Heart right ventricle (tissue), 16 donors: Measurements from ENCODE around the gene AUTS2. TPM values are rescaled to one million over a fixed set of nuclear protein-coding genes. Genes with fewer than 3 reads are reported as not detected.

Experiments
- ATAC-seq, 8 donors: fragments of 200-7000 bp; cut with Tn5 transposase; one replicate each; pipeline ENCODE4 v1.9.1; 2020; ENCODE audit warnings: mild to moderate bottlenecking in 8 of 8, moderate library complexity in 8 of 8, moderate number of reproducible peaks in 1 of 8
- DNase-seq, 2 donors: peaks; one replicate each; pipeline ENCODE4 v3.0.0-alpha.2; 2020
- H3K27ac ChIP-seq, 10 donors: fragments of 200-600 bp; sonication (generic) in 2 of 10; one replicate each; pipeline versions ENCODE4 v1.5.0 to v1.8.0; 2020 to 2022; ENCODE audit warnings: mild to moderate bottlenecking in 3 of 10
- H3K27me3 ChIP-seq, 7 donors: fragments of 200-600 bp; one replicate each; pipeline ENCODE4 v1.8.0; 2021 to 2022; ENCODE audit warnings: mild to moderate bottlenecking in 2 of 7
- H3K36me3 ChIP-seq, 9 donors: fragments of 200-600 bp; sonication (generic) in 1 of 9; one replicate each; pipeline versions ENCODE4 v1.5.0 to v1.8.0; 2020 to 2022; ENCODE audit warnings: mild to moderate bottlenecking in 2 of 9
- H3K4me1 ChIP-seq, 9 donors: fragments of 200-600 bp; sonication (generic) in 1 of 9; one replicate each; pipeline versions ENCODE4 v1.5.0 to v1.8.0; 2020 to 2022; ENCODE audit warnings: mild to moderate bottlenecking in 4 of 9
- H3K4me3 ChIP-seq, 10 donors: fragments of 200-600 bp; sonication (generic) in 2 of 10; one replicate each; pipeline versions ENCODE4 v1.5.0 to v1.8.0; 2020 to 2022; ENCODE audit warnings: mild to moderate bottlenecking in 7 of 10, moderate library complexity in 2 of 10
- H3K9me3 ChIP-seq, 11 donors: fragments of 200-600 bp in 10 of 11; sonication (generic) in 2 of 11; one replicate each; pipeline versions ENCODE4 v1.5.0 to v1.8.0; 2013 to 2022; ENCODE audit warnings: mild to moderate bottlenecking in 2 of 11, control low read depth in 1 of 11, moderate library complexity in 1 of 11
- WGBS, 2 donors: extraction: QIAGEN DNeasy Blood & Tissue Kit; methylation state at CpG; one replicate each; pipeline ENCODE4 v1.1.7; 2013; ENCODE audit warnings: inconsistent platforms in 1 of 2; 5-methylcytosine and 5-hydroxymethylcytosine counted together
- intact Hi-C, 10 donors: fragments of 100-400 bp; cut with DNase I; formaldehyde crosslinking; loops; one replicate each; pipeline versions ENCODE4 v1.11.1 to v1.14.2; 2022
- polyA plus RNA-seq, 2 donors: library from polyadenylated mRNA; stranded (reverse); fragments of 200-250 nt; gene quantifications; one replicate each; pipeline ENCODE4 v1.2.3, GENCODE V29; 2013
- total RNA-seq, 10 donors: library from RNA; stranded (reverse); fragmentation: NEBNext Ultra II Directional in 3 of 10; extraction: Animal tissue kit (Norgen Biotek cat#: 25700) in 3 of 10; gene quantifications; one replicate each; pipeline versions ENCODE4 v1.2.1 to v1.2.4, GENCODE V29; 2021 to 2023
- TF ChIP-seq, protein P1 (sequence below), 9 donors: fragments of 200-600 bp; sonication (generic) in 2 of 9; IDR thresholded peaks; one replicate each; pipeline versions ENCODE4 v1.5.0 to v1.8.0; 2021 to 2022; ENCODE audit warnings: antibody characterized with exemption in 9 of 9, mild to moderate bottlenecking in 5 of 9, moderate library complexity in 1 of 9
- donor health status: Arrhythmogenic right ventricular cardiomyopathy.
- donor health status: ischemic (EF 13 %, LVEDD 7.1; RV severe dilation, severe dysfunction).
- donor health status: healthy with polysubstance abuse.
- donor health status: DM: no; HTN: yes; CAD: no.
- donor health status: DM: no; HTN: no; CAD: no.
- donor health status: ischemic (EF 25% LVEDD 6.9; RV normal size, moderate dysfunction).
- donor health status: ischemic (EF 25% LVEDD 5.7; RV mildly dilated, moderate dysfunction).
- donor health status: healthy.
- donor health status: DM: yes; HTN: yes; CAD: no.
- donor health status: Ischemic cardiomyopathy.
- donor health status: ischemic (EF 35%, LVEDD 5.7; RV mildly dilated, moderate dysfunction).
- donor health status: nonischemic (EF 11% LVEDD 7.7; RV severe dilation, severe dysfunction).
- donor health status: DM: yes; HTN: yes; CAD: no.
- donor health status: PGD.
- donor health status: ischemic (EF 29% LVEDD 5.4; RV normal size, mild dysfunction).
- donor health status: nonischemic (EF 23%, LVEDD 6.1; RV moderate dilation, normal function).

Gene AUTS2
- total and polyA plus RNA-seq, 12 donors, result 1.6 to 11.2 (median 7.3) TPM

DNA sequence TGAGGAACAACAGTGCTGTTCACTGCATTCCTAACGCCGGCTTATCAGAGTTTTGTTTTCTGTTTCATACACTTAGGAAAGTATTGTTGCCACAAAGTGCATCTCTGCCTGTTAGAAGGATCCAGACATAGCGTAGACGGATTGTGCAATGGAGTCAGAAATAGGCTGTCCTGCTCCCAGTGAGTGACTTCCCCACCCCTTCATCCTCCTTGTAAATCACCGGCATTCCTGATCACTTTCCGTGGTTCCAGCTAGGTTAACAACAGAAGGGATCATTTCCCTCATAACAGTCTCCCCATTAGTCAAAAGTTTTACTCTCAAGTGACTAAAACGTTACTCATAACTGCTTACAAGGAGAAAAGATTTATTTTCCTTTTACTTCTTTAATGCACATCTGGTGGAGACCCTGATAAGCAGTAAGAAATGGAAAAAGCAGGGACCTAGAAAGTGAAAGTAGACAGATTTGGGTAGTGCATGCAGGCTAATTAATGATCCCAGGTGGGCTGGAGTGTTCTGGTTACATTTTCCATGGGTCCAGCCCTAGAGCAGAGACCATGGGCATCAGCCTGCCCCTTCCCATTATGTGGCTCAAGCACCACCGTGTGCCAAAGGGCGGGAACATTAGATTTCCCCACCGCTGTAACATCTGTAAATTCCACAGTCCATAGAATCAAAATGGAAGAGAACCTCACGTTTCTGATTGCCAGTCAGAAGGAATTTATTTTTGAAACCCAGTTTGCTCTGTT, 1138.6 kb downstream of the AUTS2 start:
- Histone ChIP-seq H3K27me3 (no peaks in the 10 kb centered on the region), H3K9me3 (no peaks in the 10 kb centered on the region), H3K4me3 (peak overlapping the region in 8 of 10 donors; percentile 18 to 45 (median 32)), H3K27ac (peak overlapping the region in 3 of 10 donors; percentile 34 to 40 (median 38)), H3K36me3 (no peaks in the 10 kb centered on the region), H3K4me1 (peaks cover 0 to 53% (median 28%) of the 10 kb centered on the region in 9 donors)
- ATAC-seq (peak in 6 of 8 donors; percentile 35 to 77 (median 58)), DNase-seq (no peak)
- intact Hi-C loops, result no loop called here
- 31 to 45% methylated on average over 11 of the region's 11 CpGs for WGBS, 2 donors
- TF ChIP-seq, protein P1, sequence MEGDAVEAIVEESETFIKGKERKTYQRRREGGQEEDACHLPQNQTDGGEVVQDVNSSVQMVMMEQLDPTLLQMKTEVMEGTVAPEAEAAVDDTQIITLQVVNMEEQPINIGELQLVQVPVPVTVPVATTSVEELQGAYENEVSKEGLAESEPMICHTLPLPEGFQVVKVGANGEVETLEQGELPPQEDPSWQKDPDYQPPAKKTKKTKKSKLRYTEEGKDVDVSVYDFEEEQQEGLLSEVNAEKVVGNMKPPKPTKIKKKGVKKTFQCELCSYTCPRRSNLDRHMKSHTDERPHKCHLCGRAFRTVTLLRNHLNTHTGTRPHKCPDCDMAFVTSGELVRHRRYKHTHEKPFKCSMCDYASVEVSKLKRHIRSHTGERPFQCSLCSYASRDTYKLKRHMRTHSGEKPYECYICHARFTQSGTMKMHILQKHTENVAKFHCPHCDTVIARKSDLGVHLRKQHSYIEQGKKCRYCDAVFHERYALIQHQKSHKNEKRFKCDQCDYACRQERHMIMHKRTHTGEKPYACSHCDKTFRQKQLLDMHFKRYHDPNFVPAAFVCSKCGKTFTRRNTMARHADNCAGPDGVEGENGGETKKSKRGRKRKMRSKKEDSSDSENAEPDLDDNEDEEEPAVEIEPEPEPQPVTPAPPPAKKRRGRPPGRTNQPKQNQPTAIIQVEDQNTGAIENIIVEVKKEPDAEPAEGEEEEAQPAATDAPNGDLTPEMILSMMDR (IDR thresholded peaks at IDR 0.05), result no peak

DNA sequence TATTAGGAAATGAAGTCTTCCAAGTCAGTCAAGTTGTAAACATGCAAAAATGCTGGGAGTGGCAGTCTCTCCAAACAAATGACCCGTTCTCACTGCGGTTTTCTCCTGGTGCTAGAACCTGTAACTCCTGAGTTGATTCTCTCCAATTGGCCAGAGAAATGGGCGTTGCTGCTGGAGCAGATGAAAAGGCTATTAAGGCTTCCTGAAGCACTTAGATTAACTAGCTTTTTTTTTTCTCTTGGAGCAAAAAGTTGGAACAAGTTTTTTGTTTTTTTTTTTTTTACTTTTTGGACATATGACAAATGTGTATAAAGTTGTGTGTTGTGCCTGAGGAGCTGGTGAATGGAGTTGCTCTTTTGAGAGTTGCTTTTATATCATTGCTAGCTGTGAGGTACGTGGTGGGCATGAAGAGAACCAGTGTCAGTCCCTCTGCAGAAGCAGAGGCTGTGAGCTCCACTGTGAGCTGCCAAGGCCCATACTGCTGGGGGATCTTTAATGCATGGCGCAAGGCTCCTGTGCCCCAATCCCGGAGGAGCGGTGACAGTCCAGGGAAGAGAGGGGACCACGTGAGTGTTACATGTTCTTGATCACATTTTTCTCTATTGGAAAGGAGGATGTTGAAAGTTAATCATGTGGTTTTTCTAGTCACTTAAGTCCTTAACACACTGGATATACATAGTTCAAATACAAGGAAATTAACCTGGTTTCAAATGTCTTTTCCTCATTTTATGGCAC, 1140.0 kb downstream of the AUTS2 start:
- Histone ChIP-seq H3K27me3 (no peaks in the 10 kb centered on the region), H3K27ac (peak overlapping the region in 1 of 10 donors; percentile 38), H3K36me3 (no peaks in the 10 kb centered on the region), H3K4me1 (peaks cover 0 to 53% (median 28%) of the 10 kb centered on the region in 9 donors), H3K4me3 (no peak overlapping the region), H3K9me3 (no peaks in the 10 kb centered on the region)
- ATAC-seq (no peak), DNase-seq (no peak)
- TF ChIP-seq, protein P1 (IDR thresholded peaks at IDR 0.05), result no peak
- intact Hi-C loops, result no loop called here
- WGBS, 2 donors, result 74 to 78% methylated on average over 8 of the region's 8 CpGs

DNA sequence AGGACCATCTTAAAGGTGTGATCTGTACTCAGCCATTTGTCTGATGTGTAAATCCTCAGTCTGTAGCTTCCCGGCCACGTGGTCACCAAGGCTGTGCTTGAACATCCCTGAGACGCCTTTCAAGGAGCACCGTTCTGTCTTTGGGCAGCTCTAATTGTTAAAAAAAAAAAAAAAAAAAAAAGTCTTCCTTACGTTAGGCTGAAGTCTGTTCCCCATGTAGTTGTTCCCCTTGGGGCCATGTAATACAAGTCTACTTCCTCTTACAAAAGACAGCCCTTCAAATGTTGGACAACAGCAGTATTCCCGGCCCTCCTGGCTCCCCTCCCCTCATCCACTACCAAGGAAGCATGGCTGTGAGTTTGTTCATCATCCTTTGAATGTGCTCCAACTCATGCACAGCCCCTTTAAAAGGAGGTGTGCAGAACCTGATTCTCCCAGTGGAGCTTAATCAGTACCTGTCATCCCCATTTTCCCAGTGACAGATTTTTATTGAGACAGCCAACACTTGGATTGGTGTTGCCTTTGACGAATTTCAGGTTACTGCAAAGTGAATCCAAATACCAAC, 1141.5 kb downstream of the AUTS2 start:
- intact Hi-C loops, result no loop called here
- TF ChIP-seq, protein P1 (IDR thresholded peaks at IDR 0.05), result no peak
- H3K9me3 ChIP-seq, result no peaks in the 10 kb centered on the region
- WGBS, 2 donors, result 53 to 63% methylated on average over 7 of the region's 7 CpGs
- H3K27ac ChIP-seq, result no peak overlapping the region
- H3K4me1 ChIP-seq, result peaks cover 0 to 48% (median 24%) of the 10 kb centered on the region in 9 donors
- DNase-seq (no peak), ATAC-seq (peak in 1 of 8 donors; percentile 35)
- no peak overlapping the region for H3K4me3 ChIP-seq
- no peaks in the 10 kb centered on the region for H3K27me3 ChIP-seq
- no peaks in the 10 kb centered on the region for H3K36me3 ChIP-seq

DNA sequence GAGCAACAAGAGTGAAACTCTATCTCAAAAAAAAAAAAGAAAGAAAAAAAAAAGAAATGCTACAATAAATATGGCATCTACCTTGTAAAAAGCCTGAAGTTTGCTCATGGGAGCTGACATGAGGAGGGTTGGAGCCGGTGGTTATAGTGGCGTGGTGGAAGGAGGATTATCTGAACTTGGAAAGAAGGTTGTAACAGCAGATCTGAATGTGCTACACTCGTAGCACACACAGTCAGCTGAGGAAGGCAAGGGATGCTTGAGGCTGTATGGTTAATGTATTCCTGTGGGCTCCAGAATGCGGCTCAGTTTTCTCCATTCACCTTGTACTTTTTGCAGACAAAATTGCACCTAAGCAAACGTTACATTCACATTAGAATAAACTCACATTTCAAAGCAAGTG, 1143.4 kb downstream of the AUTS2 start:
- Histone ChIP-seq H3K27me3 (no peaks in the 10 kb centered on the region), H3K36me3 (no peaks in the 10 kb centered on the region), H3K9me3 (no peaks in the 10 kb centered on the region), H3K27ac (no peak overlapping the region), H3K4me1 (peaks cover 0 to 30% (median 15%) of the 10 kb centered on the region in 9 donors), H3K4me3 (no peak overlapping the region)
- intact Hi-C loops, result no loop called here
- ATAC-seq (no peak), DNase-seq (no peak)
- TF ChIP-seq, protein P1 (IDR thresholded peaks at IDR 0.05), result no peak
- WGBS, 2 donors, result 93 to 94% methylated on average over 5 of the region's 5 CpGs
